HG03097 (cell line): ENCODE data around the gene ABCA7.
"Not testable (repeated sequence)": the region's sequence is repeated elsewhere in the genome, so short reads cannot be mapped to it uniquely, and the experiment has no call there.

Experiments
- ATAC-seq: cut with Tn5 transposase; IDR thresholded peaks from one replicate; pipeline ENCODE4 v1.9.1; 2021; ENCODE audit not compliant: unreplicated experiment, low FRiP score

The ABCA7 gene

GRCh38 chr19:1017115-1017905 lies 22.6 kb upstream of the ABCA7 start:
- ATAC-seq, result no peak

- no peak for ATAC-seq
Measured at GRCh38 chr19:1017906-1018305, 22.0 kb upstream of the ABCA7 start.

- no peak for ATAC-seq
Measured at GRCh38 chr19:1018393-1018792, 21.5 kb upstream of the ABCA7 start.

- ATAC-seq, result no peak
Measured at GRCh38 chr19:1018932-1019615, 20.8 kb upstream of the ABCA7 start.

- ATAC-seq, result no peak
Measured at GRCh38 chr19:1019616-1019961, 20.3 kb upstream of the ABCA7 start.

GRCh38 chr19:1019980-1020867 lies 19.7 kb upstream of the ABCA7 start:
- ATAC-seq, result no peak

GRCh38 chr19:1020868-1021425 lies 19.0 kb upstream of the ABCA7 start, which contains the start of gene TMEM259:
TSS of gene TMEM259 (minus strand) at chr19:1021123. CDS start at chr19:1020996, 127 bp downstream.
- peak; percentile 84 for ATAC-seq

- ATAC-seq, result not testable (repeated sequence)
Measured at GRCh38 chr19:1023883-1024188, 16.1 kb upstream of the ABCA7 start.

GRCh38 chr19:1025080-1025479 lies 14.8 kb upstream of the ABCA7 start:
- ATAC-seq, result not testable (repeated sequence)

- peak; percentile 34 for ATAC-seq
Measured at GRCh38 chr19:1025960-1026782, 13.7 kb upstream of the ABCA7 start, which contains the start of gene CNN2. TSS of gene CNN2 (plus strand) at chr19:1026608. CDS start at chr19:1026662, 54 bp downstream.

- ATAC-seq, result peak; percentile 22
Measured at GRCh38 chr19:1026783-1027649, 12.9 kb upstream of the ABCA7 start.

- no peak for ATAC-seq
Measured at GRCh38 chr19:1027650-1028061, 12.3 kb upstream of the ABCA7 start.

GRCh38 chr19:1028062-1028926 lies 11.6 kb upstream of the ABCA7 start:
- no peak for ATAC-seq

GRCh38 chr19:1032264-1032867 lies 7.5 kb upstream of the ABCA7 start:
- ATAC-seq, result no peak

- ATAC-seq, result no peak
Measured at GRCh38 chr19:1035998-1036621, 3.8 kb upstream of the ABCA7 start.

GRCh38 chr19:1037621-1038064 lies 2.3 kb upstream of the ABCA7 start:
- no peak for ATAC-seq

GRCh38 chr19:1038978-1039645 lies 795 bp upstream of the ABCA7 start:
- ATAC-seq, result no peak
